Uterus (tissue), 4 donors: ENCODE measurements around the gene NDUFS1. TPM values are rescaled to one million over a fixed set of nuclear protein-coding genes. Genes with fewer than 3 reads are reported as not detected.

Experiments used
- DNase-seq, 2 donors: peaks; one replicate each; pipeline ENCODE4 v3.0.0-alpha.2; 2019 to 2020
- H3K27ac ChIP-seq, 2 donors: fragments of 200-600 bp; sonication (generic); 1 replicate in 1 of 2; 2 replicates in 1 of 2; pipeline ENCODE4 v1.5.1; 2016 to 2018
- H3K27me3 ChIP-seq, 2 donors: fragments of 200-600 bp; sonication (generic); one replicate each; pipeline ENCODE4 v1.5.1; 2018 to 2019; ENCODE audit warnings: control low read depth in 1 of 2
- H3K36me3 ChIP-seq, 2 donors: fragments of 200-600 bp; sonication (generic); one replicate each; pipeline ENCODE4 v1.5.1; 2019; ENCODE audit warnings: control low read depth in 1 of 2
- H3K4me1 ChIP-seq, 2 donors: fragments of 200-600 bp; sonication (generic); one replicate each; pipeline ENCODE4 v1.5.1; 2018 to 2019; ENCODE audit warnings: control low read depth in 1 of 2
- H3K4me3 ChIP-seq, 2 donors: fragments of 200-600 bp; sonication (generic); 1 replicate in 1 of 2; 2 replicates in 1 of 2; pipeline ENCODE4 v1.5.1; 2018 to 2019; ENCODE audit warnings: mild to moderate bottlenecking in 1 of 2
- H3K9me3 ChIP-seq, 2 donors: fragments of 200-600 bp; sonication (generic); one replicate each; pipeline ENCODE4 v1.5.1; 2019; ENCODE audit warnings: control low read depth in 1 of 2
- POLR2A ChIP-seq, 2 donors: fragments of 450-650 bp; IDR thresholded peaks; one replicate each; pipeline ENCODE4 v1.6.1; 2016; ENCODE audit warnings: antibody characterized with exemption in 2 of 2, mild to moderate bottlenecking in 1 of 2, moderate library complexity in 1 of 2
- intact Hi-C: fragments of 100-400 bp; cut with DNase I; formaldehyde crosslinking; loops from one replicate; pipeline ENCODE4 v1.15.1; 2023; ENCODE audit warnings: low total_unique reads
- total RNA-seq, 4 donors: library from RNA; depleted of rRNA in 3 of 4; stranded (reverse); fragments of >200 nt in 3 of 4; gene quantifications; one replicate each; pipeline versions ENCODE4 v1.1.0 to v1.2.4, GENCODE V29; 2014 to 2023
- TF ChIP-seq, protein P1 (sequence below), 4 experiments: fragments of 200-600 bp in 2 of 4; fragments of 450-650 bp in 2 of 4; sonication (generic) in 2 of 4; IDR thresholded peaks; one replicate each; pipeline ENCODE4 v1.5.1; 2016 to 2019; ENCODE audit warnings: antibody characterized with exemption in 4 of 4, mild to moderate bottlenecking in 2 of 4, moderate library complexity in 1 of 4
- donor health status: DM: yes; HTN: yes; CAD: no.

The NDUFS1 gene
- total RNA-seq, 4 donors from 2014 or later: 25.6 to 164 (median 56.6) TPM

DNA sequence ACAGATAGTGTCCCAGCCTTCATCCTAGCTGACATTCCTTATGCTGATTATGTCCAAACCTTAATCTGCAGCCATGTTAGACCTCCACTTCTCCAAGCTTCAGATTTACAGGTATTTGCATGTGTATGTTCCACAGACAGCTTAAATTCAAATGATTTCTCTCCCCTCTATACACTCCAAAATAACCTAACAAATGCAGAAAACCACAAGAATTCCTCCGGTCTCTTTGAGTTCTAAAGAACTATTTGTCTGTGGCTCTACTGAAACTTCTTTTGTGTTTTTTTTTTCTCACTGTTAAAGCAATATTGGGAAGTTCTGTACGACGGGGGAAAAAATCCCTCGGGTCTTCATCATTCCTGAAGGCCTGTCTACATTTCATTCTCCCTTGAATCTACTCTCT lies 8.6 kb downstream of the NDUFS1 start:
- H3K4me1 ChIP-seq: no peaks in the 10 kb centered on the region
- DNase-seq: no peak
- H3K9me3 ChIP-seq: no peaks in the 10 kb centered on the region
- no peaks in the 10 kb centered on the region for H3K27me3 ChIP-seq
- TF ChIP-seq, protein P1, sequence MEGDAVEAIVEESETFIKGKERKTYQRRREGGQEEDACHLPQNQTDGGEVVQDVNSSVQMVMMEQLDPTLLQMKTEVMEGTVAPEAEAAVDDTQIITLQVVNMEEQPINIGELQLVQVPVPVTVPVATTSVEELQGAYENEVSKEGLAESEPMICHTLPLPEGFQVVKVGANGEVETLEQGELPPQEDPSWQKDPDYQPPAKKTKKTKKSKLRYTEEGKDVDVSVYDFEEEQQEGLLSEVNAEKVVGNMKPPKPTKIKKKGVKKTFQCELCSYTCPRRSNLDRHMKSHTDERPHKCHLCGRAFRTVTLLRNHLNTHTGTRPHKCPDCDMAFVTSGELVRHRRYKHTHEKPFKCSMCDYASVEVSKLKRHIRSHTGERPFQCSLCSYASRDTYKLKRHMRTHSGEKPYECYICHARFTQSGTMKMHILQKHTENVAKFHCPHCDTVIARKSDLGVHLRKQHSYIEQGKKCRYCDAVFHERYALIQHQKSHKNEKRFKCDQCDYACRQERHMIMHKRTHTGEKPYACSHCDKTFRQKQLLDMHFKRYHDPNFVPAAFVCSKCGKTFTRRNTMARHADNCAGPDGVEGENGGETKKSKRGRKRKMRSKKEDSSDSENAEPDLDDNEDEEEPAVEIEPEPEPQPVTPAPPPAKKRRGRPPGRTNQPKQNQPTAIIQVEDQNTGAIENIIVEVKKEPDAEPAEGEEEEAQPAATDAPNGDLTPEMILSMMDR (IDR thresholded peaks at IDR 0.05): no peak
- TF ChIP-seq POLR2A (IDR thresholded peaks at IDR 0.05): no peak
- H3K27ac ChIP-seq: no peak overlapping the region
- H3K4me3 ChIP-seq: no peak overlapping the region
- H3K36me3 ChIP-seq: no peaks in the 10 kb centered on the region
- intact Hi-C loops: no loop called here

DNA sequence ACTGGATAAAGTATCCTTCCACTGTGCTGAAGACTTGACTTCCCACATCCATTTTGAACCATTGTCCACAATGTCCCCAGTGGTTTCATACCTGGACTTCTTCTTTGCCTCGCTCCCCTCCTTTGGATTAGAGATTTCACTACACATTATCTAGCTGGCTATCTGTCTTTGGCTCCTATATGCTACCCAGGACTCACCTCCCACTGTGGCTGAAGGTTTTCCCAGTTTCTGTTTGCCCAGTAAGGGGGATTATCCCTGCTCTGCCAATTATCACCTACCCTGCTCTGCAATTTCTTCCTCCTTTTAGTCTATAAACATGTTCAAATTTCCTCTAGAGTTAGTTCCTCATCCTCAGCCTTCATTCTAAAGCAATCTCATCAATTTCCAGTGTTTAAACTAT lies 9.1 kb downstream of the NDUFS1 start:
- no peak for TF ChIP-seq POLR2A (IDR thresholded peaks at IDR 0.05)
- TF ChIP-seq, protein P1 (IDR thresholded peaks at IDR 0.05): no peak
- H3K4me3 ChIP-seq: no peak overlapping the region
- no peak for DNase-seq
- no peak overlapping the region for H3K27ac ChIP-seq
- no peaks in the 10 kb centered on the region for H3K9me3 ChIP-seq
- intact Hi-C loops: no loop called here
- no peaks in the 10 kb centered on the region for H3K36me3 ChIP-seq
- H3K27me3 ChIP-seq: no peaks in the 10 kb centered on the region
- no peaks in the 10 kb centered on the region for H3K4me1 ChIP-seq

DNA sequence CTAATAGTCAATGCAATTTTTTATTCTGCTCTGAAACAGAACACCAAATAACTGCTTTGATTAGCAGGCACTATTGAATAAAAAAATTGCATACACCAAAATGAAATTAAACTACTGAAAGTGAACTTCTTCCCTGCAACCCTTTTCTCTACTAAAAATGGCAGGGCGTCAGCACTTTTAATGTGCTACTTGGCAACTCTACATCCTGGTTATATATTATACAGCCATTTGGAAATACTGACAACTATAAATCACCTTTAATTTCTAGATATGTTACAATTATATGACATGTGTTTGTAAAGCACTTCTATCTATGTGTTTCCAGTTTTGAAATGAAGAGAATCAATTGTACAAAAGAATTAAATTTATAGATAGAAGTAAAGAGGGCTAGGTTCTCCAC lies 9.9 kb downstream of the NDUFS1 start:
- TF ChIP-seq POLR2A (IDR thresholded peaks at IDR 0.05): no peak
- TF ChIP-seq, protein P1 (IDR thresholded peaks at IDR 0.05): no peak
- Histone ChIP-seq H3K27me3 (no peaks in the 10 kb centered on the region), H3K9me3 (no peaks in the 10 kb centered on the region), H3K4me1 (no peaks in the 10 kb centered on the region), H3K4me3 (no peak overlapping the region), H3K36me3 (no peaks in the 10 kb centered on the region), H3K27ac (no peak overlapping the region)
- no peak for DNase-seq
- intact Hi-C loops: no loop called here

DNA sequence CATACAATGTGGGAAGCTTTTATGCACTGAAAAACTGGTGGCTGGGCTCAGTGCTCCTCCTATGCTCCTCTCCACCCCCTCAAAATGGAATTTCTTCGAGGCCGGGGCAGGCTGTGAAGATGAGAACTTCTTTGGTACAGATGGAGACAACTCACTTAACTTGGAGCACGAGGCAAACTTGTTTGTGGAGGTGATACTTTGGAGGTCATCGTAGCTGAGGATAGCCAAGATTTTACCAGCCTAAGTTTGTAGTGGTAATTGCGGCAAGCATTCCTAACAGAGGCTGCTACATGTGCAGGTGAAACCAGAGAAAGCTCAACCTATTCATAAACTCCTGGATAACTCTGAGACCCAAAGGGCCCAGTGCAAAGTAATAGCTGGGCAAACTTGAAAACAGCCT lies 13.6 kb downstream of the NDUFS1 start:
- H3K9me3 ChIP-seq: no peaks in the 10 kb centered on the region
- H3K4me3 ChIP-seq: no peak overlapping the region
- DNase-seq: no peak
- no peaks in the 10 kb centered on the region for H3K36me3 ChIP-seq
- H3K4me1 ChIP-seq: no peaks in the 10 kb centered on the region
- H3K27ac ChIP-seq: no peak overlapping the region
- intact Hi-C loops: no loop called here
- H3K27me3 ChIP-seq: no peaks in the 10 kb centered on the region
- TF ChIP-seq, protein P1 (IDR thresholded peaks at IDR 0.05): no peak
- TF ChIP-seq POLR2A (IDR thresholded peaks at IDR 0.05): no peak

DNA sequence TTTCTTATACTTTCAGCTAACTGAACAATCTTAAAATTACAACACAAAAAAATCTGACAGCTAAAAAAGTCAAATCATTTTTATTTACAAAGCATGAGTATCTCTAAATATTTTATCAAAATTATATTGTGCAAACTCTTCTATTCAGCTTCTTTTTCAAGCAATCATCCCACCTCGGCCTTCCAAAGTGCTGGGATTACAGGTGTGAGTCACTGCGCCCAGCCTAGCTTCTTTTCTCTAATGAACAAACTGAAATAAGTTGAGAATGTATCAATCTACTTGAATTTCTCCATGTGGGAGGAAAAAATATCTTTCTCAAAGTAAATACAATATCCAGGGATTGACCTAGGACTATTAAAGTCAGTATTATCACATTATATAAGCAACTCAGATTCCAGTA lies 14.9 kb downstream of the NDUFS1 start:
- no peak for TF ChIP-seq POLR2A (IDR thresholded peaks at IDR 0.05)
- TF ChIP-seq, protein P1 (IDR thresholded peaks at IDR 0.05): no peak
- intact Hi-C loops: no loop called here
- Histone ChIP-seq H3K27me3 (no peaks in the 10 kb centered on the region), H3K27ac (no peak overlapping the region), H3K4me1 (no peaks in the 10 kb centered on the region), H3K36me3 (no peaks in the 10 kb centered on the region), H3K4me3 (no peak overlapping the region), H3K9me3 (no peaks in the 10 kb centered on the region)
- DNase-seq: no peak
